ENCODE results near the gene PERCC1.
"Not testable (repeated sequence)": the region's sequence is repeated elsewhere in the genome, so short reads cannot be mapped to it uniquely, and the experiment has no call there.

Gene PERCC1

DNA sequence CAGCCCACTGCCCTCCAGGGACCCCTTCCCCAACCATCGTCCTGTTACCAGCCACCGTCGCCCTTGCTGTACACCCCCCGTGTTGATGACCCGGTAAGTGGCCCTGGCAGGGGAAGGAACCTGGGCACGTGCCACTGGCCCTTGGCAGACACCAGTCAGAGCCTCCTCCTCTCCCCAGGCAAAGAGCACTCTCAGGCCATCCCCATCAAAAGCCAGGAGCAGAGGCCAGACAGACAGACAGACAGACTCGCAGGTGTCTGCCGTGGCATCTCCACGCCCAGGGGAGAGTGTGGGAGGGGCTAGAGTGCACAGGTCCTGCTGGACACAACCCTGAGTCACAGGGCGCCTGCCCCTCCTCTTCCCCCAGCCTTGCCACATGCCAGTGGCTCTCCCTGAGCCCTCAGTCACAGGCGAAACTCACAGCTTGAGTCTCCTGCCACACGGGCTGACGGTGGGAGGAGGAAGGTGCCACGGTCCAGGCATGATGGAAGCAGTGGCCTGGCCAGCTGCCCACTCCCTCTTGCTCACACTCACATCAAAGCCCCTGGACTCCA, 36.2 kb downstream of the PERCC1 start:
- H3K27ac ChIP-seq, result no peak overlapping the region
- TF ChIP-seq ZFX (IDR thresholded peaks at IDR 0.05; ENCODE audit: borderline replicate concordance), result no peak
- TF ChIP-seq, protein P1, sequence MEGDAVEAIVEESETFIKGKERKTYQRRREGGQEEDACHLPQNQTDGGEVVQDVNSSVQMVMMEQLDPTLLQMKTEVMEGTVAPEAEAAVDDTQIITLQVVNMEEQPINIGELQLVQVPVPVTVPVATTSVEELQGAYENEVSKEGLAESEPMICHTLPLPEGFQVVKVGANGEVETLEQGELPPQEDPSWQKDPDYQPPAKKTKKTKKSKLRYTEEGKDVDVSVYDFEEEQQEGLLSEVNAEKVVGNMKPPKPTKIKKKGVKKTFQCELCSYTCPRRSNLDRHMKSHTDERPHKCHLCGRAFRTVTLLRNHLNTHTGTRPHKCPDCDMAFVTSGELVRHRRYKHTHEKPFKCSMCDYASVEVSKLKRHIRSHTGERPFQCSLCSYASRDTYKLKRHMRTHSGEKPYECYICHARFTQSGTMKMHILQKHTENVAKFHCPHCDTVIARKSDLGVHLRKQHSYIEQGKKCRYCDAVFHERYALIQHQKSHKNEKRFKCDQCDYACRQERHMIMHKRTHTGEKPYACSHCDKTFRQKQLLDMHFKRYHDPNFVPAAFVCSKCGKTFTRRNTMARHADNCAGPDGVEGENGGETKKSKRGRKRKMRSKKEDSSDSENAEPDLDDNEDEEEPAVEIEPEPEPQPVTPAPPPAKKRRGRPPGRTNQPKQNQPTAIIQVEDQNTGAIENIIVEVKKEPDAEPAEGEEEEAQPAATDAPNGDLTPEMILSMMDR (IDR thresholded peaks at IDR 0.05), result no peak

DNA sequence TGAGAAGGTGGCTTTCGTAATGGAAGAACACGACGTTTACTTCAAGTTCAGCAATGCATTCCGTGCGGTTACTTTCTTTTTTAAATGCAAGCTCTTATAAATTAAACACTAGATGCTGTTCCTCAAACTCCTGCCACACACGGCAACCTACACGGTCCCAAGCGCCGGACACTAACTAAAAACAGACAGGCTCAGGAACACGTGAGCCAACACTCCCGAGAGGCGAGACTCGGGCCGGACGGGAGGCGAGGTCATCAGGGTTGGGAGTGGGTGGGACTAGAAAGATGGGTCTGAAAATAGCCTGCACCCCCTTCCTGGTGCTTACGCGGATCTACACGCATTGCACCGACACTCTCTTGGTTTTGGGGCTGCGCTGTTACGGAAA, 37.5 kb downstream of the PERCC1 start:
- TF ChIP-seq, protein P1 (IDR thresholded peaks at IDR 0.05), result no peak
- no peak for TF ChIP-seq ZFX (IDR thresholded peaks at IDR 0.05; ENCODE audit: borderline replicate concordance)
- H3K27ac ChIP-seq, result no peak overlapping the region

DNA sequence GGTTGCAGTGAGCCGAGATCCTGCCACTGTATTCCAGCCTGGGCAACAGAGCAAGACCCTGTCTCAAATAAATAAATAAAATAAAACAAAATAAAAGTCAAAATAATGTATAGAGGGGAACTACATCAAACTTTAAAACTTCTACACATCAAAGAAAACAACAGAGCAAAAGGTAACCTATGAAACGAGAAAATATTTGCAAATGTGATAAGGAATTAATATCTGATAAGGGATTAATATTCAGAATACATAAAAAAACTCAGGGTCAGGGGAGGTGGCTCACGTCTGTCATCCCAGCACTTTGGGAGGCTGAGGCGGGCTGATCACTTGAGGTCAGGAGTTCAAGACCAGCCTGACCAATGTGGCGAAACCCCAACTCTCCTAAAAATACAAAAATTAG, 38.3 kb downstream of the PERCC1 start:
- not testable (repeated sequence) for H3K27ac ChIP-seq

DNA sequence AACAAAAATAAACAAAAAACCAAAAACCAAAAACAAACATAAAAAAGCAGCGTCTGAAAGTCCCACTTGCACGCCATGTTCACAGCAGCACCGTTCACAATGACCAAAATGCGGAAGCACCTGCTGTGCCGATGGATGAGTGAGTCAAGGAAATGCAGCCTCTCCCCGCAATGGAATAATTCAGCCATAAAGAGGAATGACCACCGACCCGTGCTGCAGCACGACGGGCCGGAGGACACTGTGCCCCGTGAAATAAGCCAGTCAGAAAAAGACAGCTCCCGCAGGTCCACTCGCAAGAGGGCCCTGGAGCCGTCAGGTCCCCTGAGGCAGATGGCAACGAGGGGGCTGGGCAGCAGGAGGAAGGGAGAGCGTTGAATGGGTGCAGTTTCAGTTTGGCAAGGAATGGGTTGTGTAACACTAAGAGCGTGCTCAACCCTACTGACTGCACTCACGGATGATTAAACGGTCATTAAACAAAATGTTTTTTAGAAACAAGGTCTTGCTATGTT, 38.9 kb downstream of the PERCC1 start:
- no peak overlapping the region for H3K27ac ChIP-seq
- TF ChIP-seq, protein P1 (IDR thresholded peaks at IDR 0.05), result no peak
- TF ChIP-seq ZFX (IDR thresholded peaks at IDR 0.05; ENCODE audit: borderline replicate concordance), result no peak

DNA sequence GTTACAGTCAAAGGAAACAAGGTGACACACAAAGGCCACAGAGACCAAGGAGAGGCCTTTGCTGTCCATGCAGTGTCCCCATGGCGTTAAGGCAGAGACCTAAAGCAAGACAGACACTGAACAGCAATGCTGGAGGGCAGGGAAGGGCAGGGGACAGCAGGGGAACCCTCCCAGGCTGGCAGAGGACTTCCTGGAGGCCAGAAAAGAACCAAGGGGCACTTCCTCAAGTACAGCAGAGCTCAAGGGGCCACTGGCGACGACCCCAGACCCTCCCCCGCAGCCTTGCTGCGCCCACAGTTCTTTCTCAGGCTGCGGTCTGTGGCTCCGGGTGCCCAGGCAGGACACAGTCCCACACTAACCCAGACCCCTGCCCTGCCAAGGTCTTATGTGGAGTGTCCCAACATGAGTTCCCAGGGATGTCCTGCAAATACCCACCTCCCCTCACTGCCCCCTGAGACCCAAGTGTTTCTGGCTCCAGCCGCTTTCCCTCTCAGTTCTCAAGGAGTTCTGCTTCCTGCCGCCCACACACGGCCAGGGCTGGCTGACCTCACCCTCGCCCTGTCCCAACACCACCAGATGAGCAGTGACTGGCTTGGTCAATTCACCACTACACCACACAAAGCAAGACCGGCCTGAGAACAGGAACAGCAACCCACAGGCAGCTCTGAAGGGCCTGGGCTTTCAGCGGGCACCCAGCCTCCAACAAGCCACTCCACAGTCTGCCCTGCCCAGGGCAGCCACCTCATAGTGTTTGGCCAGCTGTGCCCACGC, 39.8 kb downstream of the PERCC1 start:
- no peak for TF ChIP-seq ZFX (IDR thresholded peaks at IDR 0.05; ENCODE audit: borderline replicate concordance)
- TF ChIP-seq, protein P1 (IDR thresholded peaks at IDR 0.05), result no peak
- no peak overlapping the region for H3K27ac ChIP-seq

DNA sequence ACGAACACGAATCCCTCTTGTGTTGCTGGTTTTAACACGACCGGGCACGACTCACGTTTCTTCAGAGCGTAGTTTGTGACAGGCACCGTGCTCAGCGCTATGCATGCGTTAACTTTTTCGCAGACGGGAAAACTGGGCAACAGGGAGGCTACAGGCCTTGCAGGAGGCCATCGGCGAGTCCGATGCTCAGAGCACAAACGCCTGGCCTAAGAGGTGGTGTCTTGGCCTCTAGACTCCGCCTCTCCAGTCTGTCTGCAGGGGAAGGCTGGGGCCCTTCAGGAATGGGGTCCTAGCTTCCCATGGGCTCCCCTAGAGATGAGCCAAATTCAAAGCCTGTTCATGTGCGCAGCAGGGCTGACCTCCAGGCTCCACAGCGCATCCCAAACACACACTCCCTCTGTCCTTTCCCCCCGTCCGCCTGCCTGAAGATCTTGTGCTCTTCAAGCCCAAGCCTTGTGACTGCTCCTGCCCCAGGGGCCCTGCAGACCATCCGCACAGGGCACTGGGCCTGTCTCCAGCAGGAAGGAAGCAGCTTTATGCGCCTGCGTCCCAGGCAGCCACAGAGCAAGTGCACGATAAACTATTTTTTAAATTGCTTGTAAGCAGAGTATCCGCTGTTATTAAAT, 40.8 kb downstream of the PERCC1 start:
- TF ChIP-seq ZFX (IDR thresholded peaks at IDR 0.05; ENCODE audit: borderline replicate concordance), result no peak
- TF ChIP-seq, protein P1 (IDR thresholded peaks at IDR 0.05), result no peak
- no peak overlapping the region for H3K27ac ChIP-seq

DNA sequence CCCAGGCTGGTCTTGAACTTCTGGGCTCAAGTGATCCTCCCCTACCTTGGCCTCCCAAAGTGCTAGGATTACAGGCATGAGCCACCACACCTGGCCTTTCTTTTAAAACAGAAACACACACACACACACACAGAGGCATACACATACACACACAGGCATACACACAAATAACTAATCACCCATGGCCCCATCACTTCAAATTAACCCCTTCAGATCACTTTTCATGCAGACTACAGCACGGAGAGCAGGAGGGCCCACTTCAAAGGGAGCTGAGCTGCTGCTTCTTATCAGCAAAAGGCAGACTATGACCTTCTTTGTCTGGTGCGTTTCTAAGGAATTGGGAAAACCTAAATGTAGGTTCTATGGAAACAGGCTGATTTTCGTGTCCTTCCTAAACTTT, 42.1 kb downstream of the PERCC1 start:
- TF ChIP-seq, protein P1 (IDR thresholded peaks at IDR 0.05), result no peak
- no peak for TF ChIP-seq ZFX (IDR thresholded peaks at IDR 0.05; ENCODE audit: borderline replicate concordance)
- H3K27ac ChIP-seq, result no peak overlapping the region

Data from 22Rv1 (cell line).